ENCODE measurements around the gene ASIC3.
A peak's percentile ranks its signal among the peaks of the same experiment; 100 is the strongest.
"Not testable (repeated sequence)": the region's sequence is repeated elsewhere in the genome, so short reads cannot be mapped to it uniquely, and the experiment has no call there.

Gene ASIC3
- 1.6 to 3.5 (median 2.7) reads per million in 4 donors for total RNA-seq

GRCh38 chr7:151047976-151048815, at the start of gene ASIC3:
Gene ASIC3 (plus strand): TSS chr7:151048531. CDS start chr7:151048886, 355 bp downstream.
- DNase-seq = no peak

DNA sequence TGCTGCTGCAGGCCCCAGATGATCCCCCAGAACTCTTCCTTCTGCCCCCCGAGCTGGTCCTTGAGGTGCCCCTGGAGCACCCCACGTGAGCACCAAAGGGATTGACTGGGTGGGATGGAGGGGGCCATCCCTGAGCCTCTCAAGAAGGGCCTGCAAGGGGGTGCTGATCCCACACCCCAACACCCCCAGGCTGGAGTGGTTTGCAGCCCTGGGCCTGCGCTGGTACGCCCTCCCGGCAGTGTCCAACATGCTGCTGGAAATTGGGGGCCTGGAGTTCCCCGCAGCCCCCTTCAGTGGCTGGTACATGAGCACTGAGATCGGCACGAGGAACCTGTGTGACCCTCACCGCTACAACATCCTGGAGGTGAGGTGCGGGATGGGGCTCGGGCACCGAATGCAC, 49.3 kb upstream of the ASIC3 start:
- no peak for DNase-seq

DNA sequence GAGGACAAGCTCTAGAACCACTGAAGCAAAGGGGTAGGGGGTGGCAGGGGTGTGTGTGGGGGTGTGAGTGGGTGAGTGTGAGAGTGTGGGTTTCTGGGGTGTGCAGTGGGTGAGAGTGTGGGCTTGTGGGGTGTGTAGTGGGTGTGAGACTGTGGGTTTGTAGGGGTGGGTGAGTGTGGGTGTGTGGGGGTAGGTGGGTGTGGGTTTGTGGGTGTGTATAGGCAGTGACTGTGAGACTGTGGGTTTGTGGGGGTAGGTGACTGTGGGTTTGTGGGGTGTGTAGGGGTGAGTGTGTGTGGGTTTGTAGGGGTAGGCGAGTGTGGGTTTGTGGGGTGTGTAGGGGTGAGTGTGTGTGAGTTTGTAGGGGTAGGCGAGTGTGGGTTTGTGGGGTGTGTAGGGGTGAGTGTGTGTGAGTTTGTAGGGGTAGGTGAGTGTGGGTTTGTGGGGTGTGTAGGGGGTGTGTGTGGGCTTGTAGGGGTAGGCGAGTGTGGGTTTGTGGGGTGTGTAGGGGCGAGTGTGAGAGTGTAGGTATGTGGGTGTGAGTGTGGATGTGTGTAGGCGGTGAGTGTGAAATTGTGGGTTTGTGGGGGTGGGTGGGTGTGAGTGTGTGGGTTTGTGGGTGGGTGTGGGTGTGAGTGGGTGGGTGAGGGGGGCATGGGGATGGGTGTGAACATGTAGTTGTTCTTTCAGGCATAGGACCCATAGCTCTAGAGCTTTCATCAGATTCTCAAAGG, 48.7 kb upstream of the ASIC3 start:
- no peak for DNase-seq

DNA sequence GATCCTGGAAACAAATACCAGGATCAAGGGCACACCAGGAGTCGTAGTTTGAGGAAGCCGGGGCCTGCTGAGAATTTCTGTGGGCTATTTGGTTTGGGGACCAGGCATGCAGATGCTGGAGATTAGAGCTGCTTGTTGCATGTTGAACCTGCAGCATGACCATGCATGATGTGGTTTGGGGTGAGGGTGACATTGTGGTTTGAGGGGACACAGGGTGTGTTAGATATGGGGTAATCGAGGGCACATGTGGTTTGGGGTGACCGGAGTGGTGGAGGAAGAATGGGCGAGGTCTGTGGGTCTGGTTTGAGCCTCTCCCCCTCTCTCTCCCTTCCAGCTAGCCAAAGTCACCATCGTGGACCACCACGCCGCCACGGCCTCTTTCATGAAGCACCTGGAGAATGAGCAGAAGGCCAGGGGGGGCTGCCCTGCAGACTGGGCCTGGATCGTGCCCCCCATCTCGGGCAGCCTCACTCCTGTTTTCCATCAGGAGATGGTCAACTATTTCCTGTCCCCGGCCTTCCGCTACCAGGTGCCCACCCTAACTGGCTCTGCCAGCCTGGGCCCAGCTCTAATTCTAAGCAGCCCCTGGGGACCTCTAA, 47.3 kb upstream of the ASIC3 start:
- DNase-seq = no peak

GRCh38 chr7:151001546-151001945, 46.8 kb upstream of the ASIC3 start:
- no peak for DNase-seq

DNA sequence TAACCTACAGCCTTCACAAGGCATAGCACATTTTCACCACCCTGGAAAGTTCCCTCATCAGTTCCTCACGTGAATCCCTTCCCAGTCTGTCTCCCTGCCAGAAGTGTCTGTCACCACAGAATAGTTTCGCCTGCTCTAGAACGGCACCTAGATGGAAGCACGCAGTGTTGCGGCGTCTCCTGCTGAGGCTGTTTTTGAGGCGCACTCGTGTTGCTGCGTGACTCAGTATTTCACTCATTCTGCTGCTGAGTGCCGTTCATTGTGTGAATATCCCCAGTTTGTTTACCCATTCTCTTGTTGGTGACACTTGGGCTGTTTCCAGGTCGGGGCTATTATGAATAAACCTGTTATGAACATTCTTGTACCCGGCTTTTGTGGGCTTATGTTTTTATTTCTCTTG, 44.8 kb upstream of the ASIC3 start:
- no peak for DNase-seq

DNA sequence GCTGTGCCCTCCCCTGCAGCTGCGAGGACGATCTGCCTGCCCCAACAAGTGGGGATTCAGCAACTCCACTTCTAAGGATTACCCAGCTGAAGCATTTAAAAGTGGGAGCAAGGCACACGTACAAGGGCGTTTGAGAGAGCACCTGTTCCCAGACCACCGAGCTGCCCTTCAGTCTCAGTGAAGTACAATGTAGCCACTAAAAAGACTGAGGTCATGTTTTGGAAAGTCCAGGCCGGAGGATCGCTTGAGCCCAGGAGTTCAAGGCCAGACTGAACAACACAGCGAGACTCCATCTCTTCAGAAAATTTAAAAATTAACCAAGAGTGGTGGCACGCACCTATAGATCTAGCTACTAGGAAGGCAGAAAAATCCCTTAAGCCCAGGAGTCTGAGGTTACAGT, 42.8 kb upstream of the ASIC3 start:
- no peak for DNase-seq

GRCh38 chr7:151006590-151007300, 41.6 kb upstream of the ASIC3 start:
- no peak for DNase-seq

- no peak for DNase-seq
Observed at GRCh38 chr7:151007469-151007898, 40.8 kb upstream of the ASIC3 start.

DNA sequence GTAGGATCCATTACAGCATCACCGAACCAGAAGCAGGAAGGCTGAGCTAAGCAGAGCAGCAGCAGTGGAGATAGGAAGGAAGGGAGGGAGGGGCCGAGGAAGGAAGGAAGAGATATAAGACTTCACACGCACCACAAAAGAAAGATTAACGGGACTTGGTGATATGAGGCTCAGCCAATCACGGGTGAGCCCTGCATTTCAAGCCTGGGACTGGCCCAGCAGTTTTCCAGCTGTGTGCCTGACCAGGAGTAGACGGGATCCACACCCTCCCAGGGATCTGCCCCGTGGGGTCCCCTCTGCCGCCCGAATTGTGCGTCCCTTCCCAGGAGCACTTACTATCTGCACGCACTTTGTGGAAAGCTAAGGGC, 40.2 kb upstream of the ASIC3 start:
- peak in 1 of 5 donors; percentile 75 for DNase-seq

GRCh38 chr7:151008511-151009323, 39.6 kb upstream of the ASIC3 start:
- peak; percentile 61 to 82 (median 69) for DNase-seq

- no peak for DNase-seq
Observed at GRCh38 chr7:151009327-151010036, 38.8 kb upstream of the ASIC3 start.

- no peak for DNase-seq
Observed at GRCh38 chr7:151010037-151010306, 38.4 kb upstream of the ASIC3 start.

DNA sequence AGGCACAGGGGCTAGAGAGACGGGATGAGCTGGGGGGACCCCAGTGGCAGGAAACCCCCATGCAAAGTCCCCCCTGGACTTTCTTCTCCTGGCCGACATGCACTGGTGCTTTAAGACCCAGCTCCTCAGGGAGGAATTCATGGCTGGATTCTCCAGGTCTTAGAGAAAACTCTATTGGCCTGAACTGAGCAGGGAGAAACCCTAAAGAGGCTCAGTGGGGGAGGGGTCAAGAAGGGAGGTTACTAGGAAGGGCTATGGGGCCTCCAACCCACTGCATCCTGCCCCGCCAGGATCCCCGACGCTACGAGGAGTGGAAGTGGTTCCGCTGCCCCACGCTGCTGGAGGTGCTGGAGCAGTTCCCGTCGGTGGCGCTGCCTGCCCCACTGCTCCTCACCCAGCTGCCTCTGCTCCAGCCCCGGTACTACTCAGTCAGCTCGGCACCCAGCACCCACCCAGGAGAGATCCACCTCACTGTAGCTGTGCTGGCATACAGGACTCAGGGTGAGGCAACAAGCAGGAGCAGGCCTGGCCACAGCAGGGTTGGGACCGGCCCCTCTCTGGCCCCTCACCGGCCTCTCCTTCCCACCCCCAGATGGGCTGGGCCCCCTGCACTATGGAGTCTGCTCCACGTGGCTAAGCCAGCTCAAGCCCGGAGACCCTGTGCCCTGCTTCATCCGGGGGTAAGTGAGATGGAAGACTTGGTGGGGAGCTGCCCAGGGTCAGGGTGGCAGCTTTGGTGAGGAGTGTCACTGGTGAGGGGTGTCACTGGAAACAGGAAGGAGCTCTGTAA, 37.8 kb upstream of the ASIC3 start:
- DNase-seq = peak in 3 of 5 donors; percentile 29 to 71 (median 39)

DNA sequence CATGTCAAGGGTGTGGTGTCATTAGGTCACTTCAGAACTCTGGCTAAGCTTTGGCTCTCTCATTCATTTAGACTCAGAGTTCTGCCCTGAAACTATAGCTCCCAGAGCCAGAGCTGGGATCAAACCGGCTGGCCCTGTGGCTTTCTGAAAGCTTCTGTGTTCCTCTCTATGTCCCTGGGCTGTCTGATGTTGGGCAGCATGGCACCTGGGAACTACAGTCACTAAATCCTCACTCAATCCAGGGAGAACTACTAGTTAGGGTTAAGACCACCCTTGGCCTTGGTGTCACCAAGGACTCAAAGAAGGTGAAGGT, 37.3 kb upstream of the ASIC3 start:
- DNase-seq = no peak

DNA sequence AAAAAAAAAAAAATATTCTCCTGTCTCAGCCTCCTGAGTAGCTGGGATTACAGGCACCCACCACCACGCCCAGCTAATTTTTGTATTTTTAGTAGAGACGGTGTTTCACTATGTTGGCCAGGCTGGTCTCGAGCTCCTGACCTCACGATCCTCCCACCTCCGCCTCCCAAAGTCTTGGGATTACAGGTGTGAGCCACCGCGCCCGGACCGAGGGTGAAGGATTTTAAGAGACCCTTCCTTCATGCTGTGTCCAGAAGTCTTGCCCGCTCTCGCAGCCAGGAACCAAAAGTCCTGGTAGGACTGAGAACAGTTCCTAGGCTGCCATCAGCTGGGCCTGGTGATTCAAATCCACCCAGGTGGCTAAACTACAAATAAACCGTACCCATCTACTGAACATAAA, 36.7 kb upstream of the ASIC3 start:
- not testable (repeated sequence) for DNase-seq

DNA sequence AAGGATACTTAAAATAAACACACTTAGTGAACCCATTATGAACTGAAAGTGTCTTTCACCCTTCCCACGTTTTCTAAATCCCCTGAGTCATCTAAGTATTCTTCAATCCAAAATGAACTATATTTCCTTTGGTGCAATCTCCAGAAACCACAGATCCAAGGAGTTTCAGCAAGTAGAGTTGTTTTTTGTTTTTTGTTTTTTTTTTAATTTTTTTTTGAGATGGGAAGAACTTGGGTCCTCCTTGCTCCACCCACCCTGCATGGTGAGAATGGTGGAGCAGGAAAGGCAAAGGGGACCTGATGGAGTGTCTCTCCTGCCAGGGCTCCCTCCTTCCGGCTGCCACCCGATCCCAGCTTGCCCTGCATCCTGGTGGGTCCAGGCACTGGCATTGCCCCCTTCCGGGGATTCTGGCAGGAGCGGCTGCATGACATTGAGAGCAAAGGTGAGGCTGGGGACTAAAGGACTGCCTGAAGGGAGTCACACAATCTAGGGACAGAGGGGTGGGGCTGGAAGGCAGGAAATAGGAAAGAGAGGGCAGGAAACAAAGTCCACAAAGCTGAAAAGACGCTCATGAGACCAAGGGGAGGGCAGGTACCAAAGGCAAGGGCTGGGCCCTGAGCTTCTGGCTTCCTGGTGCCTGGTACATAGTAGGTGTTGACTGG, 36.2 kb upstream of the ASIC3 start:
- no peak for DNase-seq

DNA sequence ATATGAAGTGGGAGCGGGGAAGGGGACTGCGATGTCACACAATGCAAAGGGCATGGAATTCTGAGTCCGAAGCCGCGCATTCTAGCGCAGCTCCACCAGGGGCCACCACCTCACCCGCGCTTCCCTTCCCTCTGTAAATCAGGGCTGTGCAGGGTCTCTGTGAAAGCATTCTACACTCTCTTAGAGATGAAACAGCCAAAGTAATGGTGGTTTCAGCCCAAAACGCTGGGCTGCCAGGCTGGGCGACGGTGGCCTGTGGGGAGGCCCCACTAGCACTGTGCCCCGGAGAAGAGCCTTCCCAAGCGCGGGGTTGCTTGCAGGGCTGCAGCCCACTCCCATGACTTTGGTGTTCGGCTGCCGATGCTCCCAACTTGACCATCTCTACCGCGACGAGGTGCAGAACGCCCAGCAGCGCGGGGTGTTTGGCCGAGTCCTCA, 35.4 kb upstream of the ASIC3 start:
- DNase-seq = peak in 1 of 5 donors; percentile 17

- no peak for DNase-seq
Observed at GRCh38 chr7:151013356-151013732, 35.0 kb upstream of the ASIC3 start.

All from T-helper 1 cell (primary cell).